ENCODE results near the gene NAMPT. TPM values are rescaled to one million over a fixed set of nuclear protein-coding genes. Genes with fewer than 3 reads are reported as not detected.

NAMPT gene
- total RNA-seq, 1 experiment from 2014 or later: 79.1 TPM

- Histone ChIP-seq H3K4me3 (ENCODE audit: low read depth, low read length) (no peak overlapping the region), H3K9me3 (no peaks in the 10 kb centered on the region), H3K36me3 (ENCODE audit: control insufficient read depth, insufficient read depth, low read length) (no peaks in the 10 kb centered on the region), H3K4me1 (no peaks in the 10 kb centered on the region), H3K27me3 (replicated peaks; ENCODE audit: control insufficient read depth, insufficient read depth, low read length) (no peaks in the 10 kb centered on the region)
- Mint-ChIP-seq H3K4me3 (ENCODE audit: unreplicated experiment) (no peak overlapping the region), H3K9me3 (ENCODE audit: unreplicated experiment) (no peaks in the 10 kb centered on the region), H3K27ac (ENCODE audit: unreplicated experiment) (no peak overlapping the region), H3K36me3 (ENCODE audit: insufficient read depth, unreplicated experiment) (no peaks in the 10 kb centered on the region), H3K4me1 (ENCODE audit: low read depth, unreplicated experiment) (no peaks in the 10 kb centered on the region), H3K27me3 (ENCODE audit: insufficient read depth, unreplicated experiment) (no peaks in the 10 kb centered on the region)
- no TSS peak for BruUV-seq (replicated peaks)
- intact Hi-C loops (cut with micrococcal nuclease; ENCODE audit: unreplicated experiment): no loop called here
- DNase-seq: no peak
- CTCF ChIA-PET: no interaction called here
- TF ChIP-seq CTCF (IDR thresholded peaks at IDR 0.05; ENCODE audit: insufficient read depth in 1 of 2, low read depth in 1 of 2, low read length in 1 of 2, severe bottlenecking in 1 of 2, unreplicated experiment in 1 of 2): no peak
- POLR2A ChIA-PET: no interaction called here
Measured at GRCh38 chr7:106206826-106207541, 77.8 kb downstream of the NAMPT start.

GRCh38 chr7:106205621-106206222 is 79.1 kb downstream of the NAMPT start:
- no peaks in the 10 kb centered on the region for H3K36me3 ChIP-seq (ENCODE audit: control insufficient read depth, insufficient read depth, low read length)
- POLR2A ChIA-PET: no interaction called here
- H3K4me1 Mint-ChIP-seq (ENCODE audit: low read depth, unreplicated experiment): peaks cover 7% of the 10 kb centered on the region
- no peak overlapping the region for H3K27ac Mint-ChIP-seq (ENCODE audit: unreplicated experiment)
- H3K4me3 Mint-ChIP-seq (ENCODE audit: unreplicated experiment): no peak overlapping the region
- peaks cover 8% of the 10 kb centered on the region; the same call in 1 of the 2 replicates for H3K4me1 ChIP-seq
- no peak for TF ChIP-seq CTCF (IDR thresholded peaks at IDR 0.05; ENCODE audit: insufficient read depth in 1 of 2, low read depth in 1 of 2, low read length in 1 of 2, severe bottlenecking in 1 of 2, unreplicated experiment in 1 of 2)
- no peaks in the 10 kb centered on the region for H3K27me3 ChIP-seq (replicated peaks; ENCODE audit: control insufficient read depth, insufficient read depth, low read length)
- CTCF ChIA-PET: no interaction called here
- H3K27me3 Mint-ChIP-seq (ENCODE audit: insufficient read depth, unreplicated experiment): no peaks in the 10 kb centered on the region
- DNase-seq: no peak
- H3K9me3 Mint-ChIP-seq (ENCODE audit: unreplicated experiment): no peaks in the 10 kb centered on the region
- H3K36me3 Mint-ChIP-seq (ENCODE audit: insufficient read depth, unreplicated experiment): no peaks in the 10 kb centered on the region
- no peaks in the 10 kb centered on the region for H3K9me3 ChIP-seq
- no peak overlapping the region for H3K4me3 ChIP-seq (ENCODE audit: low read depth, low read length)
- intact Hi-C loops (cut with micrococcal nuclease; ENCODE audit: unreplicated experiment): no loop called here
- BruUV-seq (replicated peaks): no TSS peak

DNA sequence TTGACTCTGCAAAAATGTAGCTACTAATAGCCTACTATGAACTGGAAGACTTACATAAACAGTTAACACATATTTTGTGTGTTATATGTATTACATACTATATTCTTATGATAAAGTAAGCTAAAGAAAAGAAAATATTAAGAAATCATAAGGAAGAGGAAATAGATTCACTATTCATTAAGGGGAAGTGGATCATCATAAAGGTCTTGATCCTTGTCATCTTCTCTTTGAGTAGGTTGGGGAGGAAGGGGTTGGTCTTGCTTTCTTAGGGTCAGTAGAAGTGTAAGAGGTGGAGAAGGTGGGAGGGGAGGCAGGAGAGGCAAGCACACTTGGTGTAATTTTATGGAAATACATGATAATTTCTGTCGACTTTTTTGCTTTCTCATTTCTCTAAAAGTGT is 81.3 kb downstream of the NAMPT start:
- no peak for DNase-seq
- Mint-ChIP-seq H3K4me3 (ENCODE audit: unreplicated experiment) (no peak overlapping the region), H3K9me3 (ENCODE audit: unreplicated experiment) (no peaks in the 10 kb centered on the region), H3K4me1 (ENCODE audit: low read depth, unreplicated experiment) (peaks cover 7% of the 10 kb centered on the region), H3K27me3 (ENCODE audit: insufficient read depth, unreplicated experiment) (no peaks in the 10 kb centered on the region), H3K36me3 (ENCODE audit: insufficient read depth, unreplicated experiment) (no peaks in the 10 kb centered on the region), H3K27ac (ENCODE audit: unreplicated experiment) (no peak overlapping the region)
- no peak for TF ChIP-seq CTCF (IDR thresholded peaks at IDR 0.05; ENCODE audit: insufficient read depth in 1 of 2, low read depth in 1 of 2, low read length in 1 of 2, severe bottlenecking in 1 of 2, unreplicated experiment in 1 of 2)
- H3K4me1 ChIP-seq: peaks cover 8% of the 10 kb centered on the region; the same call in 1 of the 2 replicates
- BruUV-seq (replicated peaks): no TSS peak
- H3K27me3 ChIP-seq (replicated peaks; ENCODE audit: control insufficient read depth, insufficient read depth, low read length): no peaks in the 10 kb centered on the region
- H3K4me3 ChIP-seq (ENCODE audit: low read depth, low read length): no peak overlapping the region
- no peaks in the 10 kb centered on the region for H3K36me3 ChIP-seq (ENCODE audit: control insufficient read depth, insufficient read depth, low read length)
- no peaks in the 10 kb centered on the region for H3K9me3 ChIP-seq
- POLR2A ChIA-PET: no interaction called here
- CTCF ChIA-PET: no interaction called here
- intact Hi-C loops (cut with micrococcal nuclease; ENCODE audit: unreplicated experiment): no loop called here

All from Caco-2 (cell line).